HG03439 (cell line): ENCODE data around the gene URGCP.
A peak's percentile ranks its signal among the peaks of the same experiment; 100 is the strongest.

Experiments used
- ATAC-seq: cut with Tn5 transposase; IDR thresholded peaks from one replicate; pipeline ENCODE4 v1.9.1; 2021; ENCODE audit warnings: mild to moderate bottlenecking, moderate library complexity; ENCODE audit not compliant: unreplicated experiment

URGCP gene

DNA sequence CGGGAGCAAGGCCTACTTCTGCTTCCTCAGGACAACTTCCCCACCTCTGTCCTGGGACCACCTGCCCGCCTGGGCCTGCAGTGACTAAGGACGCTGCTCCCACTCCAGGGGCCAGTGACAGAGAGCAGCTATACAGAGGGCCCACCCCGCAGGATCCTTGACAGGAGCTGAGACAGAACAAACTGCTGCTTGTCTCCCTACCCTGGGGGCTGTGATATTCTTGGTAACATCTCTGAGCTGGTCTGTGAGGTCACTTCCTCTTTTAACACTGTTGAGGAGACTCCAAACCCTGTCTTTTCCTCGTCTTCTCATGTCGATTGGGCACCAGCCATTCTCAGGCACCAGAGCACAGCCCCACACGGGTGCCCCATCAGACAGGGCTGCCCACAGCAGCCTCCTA is 30.2 kb downstream of the URGCP start:
- no peak for ATAC-seq

DNA sequence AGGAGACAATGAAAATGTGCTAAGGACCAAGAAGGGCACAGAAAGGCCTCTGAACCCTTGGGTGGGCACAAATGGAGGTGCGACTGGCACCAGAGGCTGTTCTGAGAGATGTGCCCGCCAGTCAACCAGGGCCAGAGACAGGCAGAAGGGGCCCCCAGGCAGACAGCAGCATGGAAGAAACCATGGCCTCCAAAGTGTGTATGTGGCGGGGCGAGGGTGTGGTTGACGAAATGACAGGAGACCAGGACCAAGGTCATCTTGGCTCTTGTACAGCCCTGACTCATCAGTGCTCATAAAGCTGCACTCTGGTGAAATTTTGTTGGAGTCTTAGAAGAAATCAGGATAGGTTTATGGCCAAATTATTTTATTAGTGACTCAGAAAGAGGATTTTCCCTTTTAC is 33.1 kb downstream of the URGCP start:
- ATAC-seq = no peak

DNA sequence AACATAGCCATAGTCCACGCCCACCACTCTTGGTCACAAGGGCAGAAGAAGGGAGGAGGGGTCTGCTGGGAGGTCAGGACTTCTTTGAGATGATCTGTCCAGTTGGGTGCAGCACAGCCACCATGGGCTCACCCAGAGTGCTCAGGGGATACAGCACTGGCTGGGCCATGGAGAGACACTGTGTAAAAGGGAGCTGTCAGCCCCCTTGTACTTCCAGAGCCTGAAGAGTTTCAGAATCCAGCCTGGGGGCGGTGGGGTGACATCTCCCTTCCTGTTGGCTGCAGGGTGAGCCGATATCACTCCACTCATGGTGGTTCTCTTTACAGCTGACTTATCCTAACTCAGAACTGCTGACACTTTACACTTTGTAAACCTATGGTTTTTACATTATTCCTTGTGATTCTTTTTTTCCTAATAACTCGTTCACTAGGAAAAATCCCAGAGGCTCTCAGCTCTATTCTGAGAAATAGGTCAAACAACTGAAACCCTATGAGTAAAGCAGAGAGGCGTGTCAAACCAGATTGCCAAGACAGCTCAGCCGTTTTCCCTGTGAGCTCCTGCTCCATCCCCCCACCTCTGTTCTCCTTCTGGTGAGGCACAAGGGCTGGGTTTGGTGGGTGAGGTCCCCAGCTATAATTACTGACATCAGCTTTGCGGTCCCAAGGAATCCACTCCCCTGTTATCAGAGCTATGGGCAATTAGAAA is 33.8 kb downstream of the URGCP start:
- ATAC-seq = no peak

DNA sequence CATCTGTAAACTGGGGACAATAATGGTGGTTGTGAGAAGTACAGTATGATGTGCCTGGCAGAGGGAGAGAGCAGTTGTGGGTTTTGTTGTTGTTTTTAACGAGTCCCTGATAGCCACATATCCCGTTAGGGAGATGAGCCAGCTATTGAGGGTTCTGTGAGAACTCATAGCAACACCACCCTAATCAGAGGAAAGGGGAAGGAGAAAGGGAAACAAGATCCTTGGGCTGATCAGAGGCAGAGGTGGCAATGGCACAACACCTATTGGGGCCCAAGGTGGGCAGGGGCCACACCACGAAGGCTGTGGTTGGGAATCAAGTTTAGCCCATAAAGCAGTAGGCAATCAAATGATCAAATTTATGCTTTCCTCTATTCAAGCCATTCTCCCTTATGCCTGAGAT is 35.3 kb downstream of the URGCP start:
- ATAC-seq = no peak

DNA sequence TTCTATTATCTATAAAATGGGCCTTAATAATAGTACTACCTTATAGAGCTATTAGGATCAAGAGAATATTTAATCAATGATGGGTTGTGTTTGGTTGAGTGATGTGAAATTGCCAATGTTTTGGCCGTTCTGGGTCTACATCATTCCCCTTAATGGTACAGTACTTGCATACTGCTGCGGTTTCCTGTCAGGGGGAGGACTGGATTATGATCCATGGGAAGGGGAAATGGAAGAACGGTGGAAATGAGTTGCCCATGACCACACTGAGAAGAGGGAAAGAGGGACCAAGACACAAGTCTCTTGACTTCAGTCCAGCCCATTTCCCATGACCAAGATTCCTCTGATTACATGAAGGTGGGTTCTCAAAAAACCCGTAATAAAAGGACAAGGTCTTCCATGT is 36.1 kb downstream of the URGCP start:
- no peak for ATAC-seq

DNA sequence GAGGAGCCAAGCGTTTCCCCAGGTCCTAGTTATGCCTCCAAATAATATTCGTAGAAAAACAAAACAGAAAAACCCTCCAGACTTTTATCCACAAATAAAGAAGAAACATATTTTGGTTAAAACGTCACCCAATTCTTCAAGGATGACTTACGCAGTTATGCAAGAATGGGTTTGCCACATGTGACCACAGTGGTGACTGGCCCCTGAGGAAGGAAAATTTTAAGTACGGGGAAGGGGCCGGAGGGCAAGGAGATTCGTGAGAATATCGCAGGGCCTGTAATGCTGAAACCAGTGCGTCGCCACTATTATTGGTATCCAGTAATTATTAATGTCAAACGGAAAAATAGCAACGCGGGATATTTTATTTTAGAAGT is 36.5 kb downstream of the URGCP start:
- peak; percentile 5 for ATAC-seq

DNA sequence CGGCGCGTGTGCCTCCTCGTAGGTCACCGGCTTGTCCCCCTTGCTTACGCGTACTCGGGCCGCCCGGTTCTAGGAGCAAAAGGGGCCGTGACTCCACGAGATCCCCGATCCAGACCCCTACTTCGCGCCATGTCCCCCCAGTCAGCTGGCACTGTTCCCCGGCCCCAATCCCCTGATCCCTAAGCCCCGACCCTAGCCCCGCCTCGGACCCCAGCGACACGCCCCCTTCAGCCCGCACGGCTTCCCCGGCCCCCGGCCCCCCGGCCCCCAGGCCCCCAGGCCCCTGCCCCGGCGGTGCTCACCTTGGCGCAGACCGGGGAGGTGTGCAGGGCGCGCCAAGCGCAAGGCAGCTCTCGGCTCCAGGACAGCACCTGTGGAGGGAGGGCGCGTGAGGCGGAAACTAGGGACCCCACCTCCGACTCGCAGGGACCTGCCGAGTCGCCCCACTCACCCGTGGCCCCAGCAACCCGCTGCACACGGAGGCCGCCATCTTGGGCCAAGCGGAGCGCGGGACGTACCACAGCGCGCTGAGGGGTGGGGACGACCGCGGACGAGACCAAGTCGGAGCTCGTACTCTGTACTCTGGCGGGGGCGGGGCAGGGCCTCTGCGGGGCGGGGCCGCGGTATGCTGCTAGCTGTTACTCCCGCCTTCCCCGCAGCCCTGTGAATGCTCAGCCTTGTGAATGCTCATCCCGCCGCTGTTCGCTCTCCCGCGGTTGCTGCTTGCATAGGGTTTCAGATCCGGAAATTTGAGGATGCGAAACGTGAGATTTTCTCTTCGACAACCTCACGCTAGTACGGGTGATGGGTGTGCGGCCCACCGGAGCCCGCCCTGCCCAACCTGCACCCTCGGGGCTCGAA is 37.2 kb downstream of the URGCP start, which contains the start of gene MRPS24:
MRPS24 (minus strand) TSS at position 512 of the 861 bp plus-strand sequence; CDS start at position 490, 22 bp downstream.
- ATAC-seq = peak; percentile 80

DNA sequence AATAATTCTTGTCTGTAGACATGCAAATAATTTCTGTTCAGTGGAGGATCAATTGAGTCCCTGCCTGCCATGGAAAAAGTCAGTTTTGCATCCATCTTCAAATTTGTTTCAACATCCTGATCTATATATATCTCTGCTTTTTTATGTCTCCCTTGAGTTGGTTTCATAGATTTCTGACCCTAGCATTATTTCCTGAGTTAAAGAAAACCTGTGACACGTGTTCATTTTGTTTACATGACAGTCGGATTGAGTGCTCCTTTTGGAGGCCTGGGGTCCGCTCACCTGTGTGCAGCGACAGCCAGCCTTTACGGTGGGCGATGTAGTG is 37.8 kb downstream of the URGCP start:
- ATAC-seq = peak; percentile 8

DNA sequence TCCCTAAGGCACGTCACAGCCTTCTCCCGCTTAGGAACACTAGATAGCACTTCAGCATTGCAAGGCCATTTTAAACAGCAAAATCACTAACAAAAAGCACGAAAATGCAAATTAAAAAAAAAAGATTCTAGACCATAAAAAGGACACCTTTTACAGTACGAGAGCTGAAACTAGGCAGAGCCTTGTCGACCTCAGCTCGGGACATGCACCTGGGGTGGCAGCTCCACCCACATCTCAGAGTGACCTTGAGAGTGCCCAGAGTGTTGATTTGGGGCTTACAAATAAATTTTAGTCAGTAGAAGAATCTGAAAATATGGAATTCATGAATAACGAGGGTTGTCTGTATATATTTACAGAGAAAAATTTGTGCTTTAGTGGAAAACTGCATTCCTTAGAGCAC is 38.2 kb downstream of the URGCP start:
- no peak for ATAC-seq

DNA sequence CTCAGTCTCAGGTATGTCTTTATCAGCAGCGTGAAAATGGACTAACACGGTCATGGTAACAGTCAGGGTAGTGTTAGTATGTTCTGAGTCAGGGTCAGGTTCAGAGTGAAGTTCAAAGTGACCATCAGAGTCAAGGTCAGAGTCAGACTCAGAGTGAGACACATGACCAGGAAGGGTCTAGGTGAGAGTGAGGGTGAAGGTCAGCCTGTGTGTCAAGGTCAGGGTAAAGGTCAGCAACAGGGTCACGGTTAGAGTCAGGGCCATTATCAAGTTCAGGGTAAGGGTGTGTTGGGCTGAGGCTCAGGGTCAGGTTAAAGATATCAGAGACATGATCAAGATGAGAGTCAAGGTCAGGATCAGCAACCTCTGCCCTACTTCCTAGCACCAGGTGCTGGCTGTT is 41.1 kb downstream of the URGCP start:
- no peak for ATAC-seq

DNA sequence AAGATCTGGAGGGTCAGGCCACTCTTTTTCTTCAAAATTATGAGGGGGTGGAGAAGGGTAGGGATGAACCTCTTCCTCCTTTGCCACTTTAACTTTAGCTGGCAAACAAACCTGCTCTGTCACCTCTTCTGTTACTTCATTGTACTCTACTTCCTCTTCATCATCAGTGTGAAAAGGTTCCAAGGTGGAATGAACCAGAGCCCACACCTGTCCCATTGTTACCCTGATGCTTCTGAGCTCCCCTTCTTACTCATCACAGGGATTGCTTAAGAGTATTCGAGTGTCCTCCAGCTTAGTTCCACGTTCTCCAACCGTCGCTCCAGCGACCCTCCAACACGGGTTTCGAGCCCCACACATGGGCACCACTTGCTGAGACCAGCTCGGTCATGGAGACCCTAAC is 42.3 kb downstream of the URGCP start:
- no peak for ATAC-seq

DNA sequence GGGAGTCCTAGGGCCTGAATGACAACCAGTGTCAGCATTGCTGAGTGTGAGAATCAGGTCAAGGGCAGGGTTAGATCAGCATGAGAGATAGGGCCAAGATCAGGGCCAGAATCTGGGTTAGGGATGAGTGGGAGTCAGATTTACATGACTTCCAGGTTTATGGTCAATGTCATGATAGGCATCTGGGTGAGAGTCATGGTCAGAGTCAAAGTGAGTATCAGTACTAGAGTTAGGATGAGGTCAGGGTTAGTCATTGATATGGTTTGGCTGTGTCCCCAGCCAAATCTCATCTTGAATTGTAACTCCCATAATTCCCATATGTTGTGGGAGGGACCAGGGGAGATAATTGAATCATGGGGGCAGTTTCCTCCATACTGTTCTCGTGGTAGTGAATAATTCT is 49.4 kb downstream of the URGCP start:
- ATAC-seq = no peak

DNA sequence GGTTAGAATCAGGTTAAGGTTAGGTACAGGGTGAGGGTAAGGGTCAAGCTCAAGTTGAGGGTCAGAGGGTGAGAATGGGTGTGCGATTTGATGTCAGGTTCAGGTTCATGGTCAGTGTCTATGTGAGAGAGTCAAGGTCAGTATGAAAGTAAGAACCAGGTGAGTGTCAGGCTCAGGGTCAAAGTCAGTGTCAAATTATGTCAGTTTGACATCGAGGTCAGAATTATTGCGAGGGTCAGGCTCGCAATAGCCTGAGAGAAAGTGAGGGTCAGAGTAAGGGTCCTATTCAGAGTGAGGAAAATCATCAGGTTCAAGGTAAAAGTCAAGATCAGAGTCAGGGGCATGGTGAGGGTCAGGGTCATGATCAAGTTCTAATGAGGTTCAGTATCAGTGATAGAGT is 50.1 kb downstream of the URGCP start:
- ATAC-seq = no peak

DNA sequence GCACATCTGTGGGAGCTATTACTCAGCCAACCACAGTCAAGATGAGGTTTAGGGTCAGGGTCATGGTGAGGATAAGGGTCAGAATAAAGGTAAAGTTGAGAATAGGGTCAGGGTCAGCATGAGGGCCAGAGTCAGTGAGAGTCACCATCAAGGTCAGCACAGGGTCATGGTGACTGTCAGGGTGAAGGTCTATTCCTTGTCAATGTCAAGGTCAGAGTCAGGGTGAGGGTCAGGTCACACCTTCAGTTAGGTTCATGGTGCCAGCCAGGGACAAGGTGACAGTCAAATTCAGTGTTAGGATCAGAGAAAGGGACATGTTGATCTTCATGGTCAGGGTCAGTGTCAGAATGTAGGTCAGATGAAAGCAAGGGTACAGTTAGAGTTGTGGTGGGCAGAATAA is 51.2 kb downstream of the URGCP start:
- no peak for ATAC-seq

DNA sequence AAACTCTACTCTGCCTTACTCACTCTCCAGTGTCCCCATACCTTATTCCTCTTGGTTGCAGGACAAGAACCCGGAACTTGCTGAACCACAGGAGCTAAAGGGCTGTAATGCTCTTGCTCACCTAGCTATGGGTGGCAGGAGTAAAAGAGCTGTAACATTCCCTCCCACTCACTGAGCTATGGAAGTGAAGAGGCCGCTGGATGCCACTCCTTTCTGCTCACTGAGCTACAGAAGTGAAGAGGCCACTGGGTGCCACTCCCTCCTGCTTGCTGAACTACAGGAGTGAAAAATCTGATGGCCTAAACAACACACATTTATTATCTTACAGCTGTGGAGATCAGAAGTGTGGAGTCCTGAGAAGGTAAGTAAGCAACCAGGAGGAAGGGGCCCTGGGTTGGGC is 54.6 kb downstream of the URGCP start:
- ATAC-seq = no peak

DNA sequence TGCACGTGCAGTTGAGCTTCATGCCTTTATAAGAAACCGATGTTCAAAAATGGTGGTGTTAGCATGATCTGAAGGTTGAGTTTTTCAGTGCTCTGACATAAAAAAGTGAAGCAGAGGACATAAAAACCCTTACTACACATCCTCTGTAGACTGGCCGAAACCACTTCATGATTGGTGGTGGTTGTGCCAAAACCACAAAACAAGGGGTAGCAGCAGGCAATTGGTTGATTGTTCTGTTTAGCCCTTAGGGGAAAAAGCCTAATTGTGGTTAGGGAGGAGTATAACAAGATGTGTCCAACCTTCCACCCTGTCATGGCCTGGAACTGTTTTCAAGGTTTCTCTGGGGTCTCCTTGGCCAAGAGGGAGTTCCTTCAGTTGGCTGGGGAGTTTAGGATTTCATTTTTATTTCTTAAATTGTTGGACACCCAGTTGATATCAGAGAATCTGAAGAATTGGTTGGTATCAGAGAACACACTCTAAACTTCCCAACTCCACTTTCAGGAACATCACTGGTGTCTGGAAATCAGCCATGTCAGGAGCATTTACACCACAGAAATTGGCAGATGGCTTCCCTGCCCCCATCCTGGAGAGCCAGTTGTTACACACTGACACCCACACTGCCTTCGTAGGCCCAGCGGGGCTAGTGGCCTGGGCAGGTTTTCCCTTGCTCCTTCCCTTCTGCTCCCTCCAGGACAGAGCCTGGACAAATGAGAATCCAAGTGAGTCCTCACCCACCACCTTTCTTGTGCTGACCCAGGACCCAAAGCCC is 55.9 kb downstream of the URGCP start:
- ATAC-seq = no peak

DNA sequence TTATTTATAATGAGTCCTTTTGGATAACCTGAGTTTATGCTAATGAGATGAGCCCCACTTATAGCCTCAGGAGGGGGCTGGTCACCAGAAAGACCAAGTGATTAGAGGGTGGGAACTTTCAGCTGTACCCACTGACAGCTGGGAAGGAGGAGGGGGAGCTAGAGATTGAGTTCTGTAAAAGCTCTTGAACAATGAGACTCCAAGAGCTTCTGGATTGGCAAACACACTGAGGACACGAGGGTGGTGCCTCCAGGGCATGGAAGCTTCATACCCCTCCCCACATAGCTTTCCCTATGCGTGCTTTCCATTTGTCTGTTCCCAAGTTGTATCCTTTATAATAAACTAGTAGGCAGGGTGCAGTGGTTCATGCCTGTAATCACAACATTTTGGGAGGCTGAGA is 57.3 kb downstream of the URGCP start:
- ATAC-seq = no peak

DNA sequence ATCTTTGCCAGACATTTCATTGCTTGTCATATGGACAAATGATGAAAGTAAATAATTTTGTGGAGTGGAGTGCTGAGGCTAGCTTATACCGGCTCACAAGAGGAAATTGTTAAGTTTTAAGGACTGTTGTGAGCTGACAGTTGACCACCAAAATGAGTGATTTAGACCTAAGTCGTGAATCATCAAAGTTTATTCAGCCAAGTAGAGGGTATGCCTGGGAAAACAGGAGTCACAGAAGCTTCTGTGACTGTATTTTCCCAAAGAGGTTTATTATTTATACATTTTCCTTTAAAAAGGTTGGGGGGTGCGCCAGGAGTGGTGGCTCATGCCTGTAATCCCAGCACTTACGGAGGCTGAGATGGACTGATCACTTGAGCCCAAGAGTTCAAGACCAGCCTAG is 58.9 kb downstream of the URGCP start:
- no peak for ATAC-seq

DNA sequence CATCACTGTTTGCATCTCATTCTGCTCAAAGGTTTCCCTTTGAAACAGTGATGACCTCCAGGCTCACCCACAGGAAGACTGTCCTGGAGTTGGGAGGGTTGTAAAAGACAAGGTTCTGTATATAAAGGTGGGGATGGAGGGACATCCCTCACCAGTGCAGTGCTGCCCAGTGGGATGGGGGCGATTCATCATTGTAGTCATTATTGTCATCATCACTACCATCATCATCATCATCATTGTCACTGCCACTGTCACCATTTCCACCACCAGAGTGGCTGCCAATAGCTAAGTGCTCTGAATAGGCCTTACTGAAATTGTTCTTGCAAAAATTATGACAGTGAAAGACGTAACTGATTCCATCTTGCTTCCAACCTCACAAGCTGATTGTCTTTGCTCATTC is 61.7 kb downstream of the URGCP start:
- ATAC-seq = no peak

DNA sequence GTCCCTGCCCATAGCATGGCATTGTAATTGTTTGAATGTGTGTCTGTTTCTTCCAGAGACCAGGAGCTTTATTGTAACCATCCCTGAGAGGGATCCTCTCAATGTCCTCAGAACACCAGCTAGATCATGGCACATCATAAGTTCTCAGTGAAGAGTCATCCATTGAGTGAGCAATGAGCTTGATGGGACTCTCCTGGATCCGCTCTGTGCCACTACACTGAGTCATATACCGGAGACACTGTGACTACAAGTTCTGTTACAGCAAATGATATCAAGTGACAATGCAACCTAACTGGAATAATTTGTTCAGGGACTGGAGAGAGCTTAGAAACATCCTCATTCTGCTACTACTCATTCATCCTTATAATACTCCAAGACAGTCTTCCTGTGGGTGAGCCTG is 62.1 kb downstream of the URGCP start:
- ATAC-seq = no peak

DNA sequence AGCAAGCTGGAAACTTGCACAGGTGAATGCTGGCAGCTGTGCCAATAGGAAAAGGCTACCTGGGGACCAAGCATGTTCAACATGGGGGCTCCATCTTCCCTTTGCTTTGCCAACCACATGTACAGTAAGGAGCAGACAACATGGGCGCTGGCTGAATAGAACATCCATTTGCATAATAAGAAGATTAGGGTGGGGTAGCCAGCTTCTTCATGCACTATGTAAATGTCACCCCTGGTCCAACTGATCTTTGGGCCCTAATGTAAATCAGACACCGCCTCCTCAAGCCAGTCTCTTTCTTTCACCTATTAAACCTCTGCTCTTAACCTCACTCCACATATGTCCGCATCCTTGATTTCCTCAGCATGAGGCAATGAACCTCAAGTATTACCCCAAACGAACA is 63.1 kb downstream of the URGCP start:
- ATAC-seq = no peak

DNA sequence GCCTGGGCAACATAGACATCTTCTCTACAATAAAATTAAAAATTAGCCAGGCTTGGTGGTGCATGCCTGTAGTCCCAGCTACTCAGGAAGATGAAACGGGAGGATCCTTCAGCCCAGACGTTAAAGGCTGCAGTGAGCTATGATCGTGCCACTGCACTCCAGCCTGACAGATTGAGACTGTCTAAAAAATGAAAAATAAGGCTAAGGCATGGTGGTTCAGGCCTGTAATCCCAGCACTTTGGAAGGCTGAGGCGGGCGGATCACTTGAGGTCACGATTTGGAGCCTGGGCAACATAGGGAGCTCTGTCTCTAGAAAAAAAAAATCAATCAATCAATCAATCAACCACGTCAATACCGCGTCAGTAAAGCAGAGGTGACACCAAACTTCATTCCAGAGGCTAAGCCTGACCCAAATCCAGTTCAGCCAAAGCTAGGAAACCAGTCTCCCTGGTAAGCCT is 68.2 kb downstream of the URGCP start:
- no peak for ATAC-seq
